ENCODE results near the gene INVS. TPM values are rescaled to one million over a fixed set of nuclear protein-coding genes. Genes with fewer than 3 reads are reported as not detected.
"Not testable (repeated sequence)": the region's sequence is repeated elsewhere in the genome, so short reads cannot be mapped to it uniquely, and the experiment has no call there.

The INVS gene
- total and polyA plus RNA-seq, 4 donors, result 5.7 to 28.1 (median 10.0) TPM

GRCh38 chr9:100236986-100237385 lies 137.9 kb downstream of the INVS start:
- WGBS, result 98% methylated on average over 7 of the region's 7 CpGs
- DNase-seq (ENCODE audit: low spot score); H3K4me1 ChIP-seq (ENCODE audit: control insufficient read depth in 4 of 4, insufficient read depth in 4 of 4, low read length in 3 of 4); H3K27ac ChIP-seq (ENCODE audit: low read depth in 1 of 2, low read length in 2 of 2); H3K27me3 ChIP-seq (ENCODE audit: control insufficient read depth in 4 of 4, insufficient read depth in 4 of 4, low read length in 3 of 4); H3K4me3 ChIP-seq (ENCODE audit: low read depth in 1 of 3, low read length in 3 of 3); H3K9ac ChIP-seq (ENCODE audit: low read depth in 1 of 2, low read length in 2 of 2); H3K9me3 ChIP-seq (ENCODE audit: control insufficient read depth in 4 of 4, low read length in 3 of 4): not testable (repeated sequence)
- H3K36me3 ChIP-seq (ENCODE audit: control insufficient read depth in 4 of 4, insufficient read depth in 3 of 4, low read depth in 1 of 4, low read length in 3 of 4), result peaks cover 0 to 13% (median 3%) of the 10 kb centered on the region in 4 donors

GRCh38 chr9:100240512-100240911 lies 141.5 kb downstream of the INVS start:
- no peak overlapping the region for H3K27ac ChIP-seq (ENCODE audit: low read depth in 1 of 2, low read length in 2 of 2)
- H3K27me3 ChIP-seq (ENCODE audit: control insufficient read depth in 4 of 4, insufficient read depth in 4 of 4, low read length in 3 of 4), result no peaks in the 10 kb centered on the region
- no peak overlapping the region for H3K4me3 ChIP-seq (ENCODE audit: low read depth in 1 of 3, low read length in 3 of 3)
- peaks cover 0 to 18% (median 8%) of the 10 kb centered on the region in 4 donors for H3K36me3 ChIP-seq (ENCODE audit: control insufficient read depth in 4 of 4, insufficient read depth in 3 of 4, low read depth in 1 of 4, low read length in 3 of 4)
- TF ChIP-seq, protein P1, sequence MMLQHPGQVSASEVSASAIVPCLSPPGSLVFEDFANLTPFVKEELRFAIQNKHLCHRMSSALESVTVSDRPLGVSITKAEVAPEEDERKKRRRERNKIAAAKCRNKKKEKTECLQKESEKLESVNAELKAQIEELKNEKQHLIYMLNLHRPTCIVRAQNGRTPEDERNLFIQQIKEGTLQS (IDR thresholded peaks at IDR 0.05), result no peak
- no peak for TF ChIP-seq SP1 (IDR thresholded peaks at IDR 0.05)
- TF ChIP-seq REST (IDR thresholded peaks at IDR 0.05), result no peak
- TF ChIP-seq JUND (IDR thresholded peaks at IDR 0.05), result no peak
- TF ChIP-seq YY1 (IDR thresholded peaks at IDR 0.05), result no peak
- no peak for TF ChIP-seq TAF1 (conservative IDR thresholded peaks at IDR 0.05)
- TF ChIP-seq HNF4G (IDR thresholded peaks at IDR 0.05), result no peak
- TF ChIP-seq, protein P2, sequence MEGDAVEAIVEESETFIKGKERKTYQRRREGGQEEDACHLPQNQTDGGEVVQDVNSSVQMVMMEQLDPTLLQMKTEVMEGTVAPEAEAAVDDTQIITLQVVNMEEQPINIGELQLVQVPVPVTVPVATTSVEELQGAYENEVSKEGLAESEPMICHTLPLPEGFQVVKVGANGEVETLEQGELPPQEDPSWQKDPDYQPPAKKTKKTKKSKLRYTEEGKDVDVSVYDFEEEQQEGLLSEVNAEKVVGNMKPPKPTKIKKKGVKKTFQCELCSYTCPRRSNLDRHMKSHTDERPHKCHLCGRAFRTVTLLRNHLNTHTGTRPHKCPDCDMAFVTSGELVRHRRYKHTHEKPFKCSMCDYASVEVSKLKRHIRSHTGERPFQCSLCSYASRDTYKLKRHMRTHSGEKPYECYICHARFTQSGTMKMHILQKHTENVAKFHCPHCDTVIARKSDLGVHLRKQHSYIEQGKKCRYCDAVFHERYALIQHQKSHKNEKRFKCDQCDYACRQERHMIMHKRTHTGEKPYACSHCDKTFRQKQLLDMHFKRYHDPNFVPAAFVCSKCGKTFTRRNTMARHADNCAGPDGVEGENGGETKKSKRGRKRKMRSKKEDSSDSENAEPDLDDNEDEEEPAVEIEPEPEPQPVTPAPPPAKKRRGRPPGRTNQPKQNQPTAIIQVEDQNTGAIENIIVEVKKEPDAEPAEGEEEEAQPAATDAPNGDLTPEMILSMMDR (IDR thresholded peaks at IDR 0.05; ENCODE audit: low read depth, low read length, missing input control), result no peak
- TF ChIP-seq RAD21 (IDR thresholded peaks at IDR 0.05), result no peak
- no peak for TF ChIP-seq EGR1 (IDR thresholded peaks at IDR 0.05; ENCODE audit: low read depth in 2 of 2)
- TF ChIP-seq FOXA1 (IDR thresholded peaks at IDR 0.05), result no peak
- TF ChIP-seq FOXA2 (IDR thresholded peaks at IDR 0.05), result no peak
- TF ChIP-seq HNF4A (conservative IDR thresholded peaks at IDR 0.05), result no peak
- TF ChIP-seq NR2F2 (IDR thresholded peaks at IDR 0.05), result no peak
- TF ChIP-seq GABPA (IDR thresholded peaks at IDR 0.05 in 1 of 2, conservative IDR thresholded peaks at IDR 0.05 in 1 of 2), result no peak
- TF ChIP-seq, protein P3, sequence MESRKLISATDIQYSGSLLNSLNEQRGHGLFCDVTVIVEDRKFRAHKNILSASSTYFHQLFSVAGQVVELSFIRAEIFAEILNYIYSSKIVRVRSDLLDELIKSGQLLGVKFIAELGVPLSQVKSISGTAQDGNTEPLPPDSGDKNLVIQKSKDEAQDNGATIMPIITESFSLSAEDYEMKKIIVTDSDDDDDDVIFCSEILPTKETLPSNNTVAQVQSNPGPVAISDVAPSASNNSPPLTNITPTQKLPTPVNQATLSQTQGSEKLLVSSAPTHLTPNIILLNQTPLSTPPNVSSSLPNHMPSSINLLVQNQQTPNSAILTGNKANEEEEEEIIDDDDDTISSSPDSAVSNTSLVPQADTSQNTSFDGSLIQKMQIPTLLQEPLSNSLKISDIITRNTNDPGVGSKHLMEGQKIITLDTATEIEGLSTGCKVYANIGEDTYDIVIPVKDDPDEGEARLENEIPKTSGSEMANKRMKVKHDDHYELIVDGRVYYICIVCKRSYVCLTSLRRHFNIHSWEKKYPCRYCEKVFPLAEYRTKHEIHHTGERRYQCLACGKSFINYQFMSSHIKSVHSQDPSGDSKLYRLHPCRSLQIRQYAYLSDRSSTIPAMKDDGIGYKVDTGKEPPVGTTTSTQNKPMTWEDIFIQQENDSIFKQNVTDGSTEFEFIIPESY (IDR thresholded peaks at IDR 0.05), result no peak
- no peak for TF ChIP-seq RXRA (IDR thresholded peaks at IDR 0.05)
- no peak for TF ChIP-seq MAX (IDR thresholded peaks at IDR 0.05)
- no peaks in the 10 kb centered on the region for H3K9me3 ChIP-seq (ENCODE audit: control insufficient read depth in 4 of 4, low read length in 3 of 4)
- no peak for DNase-seq (ENCODE audit: low spot score)
- 81% methylated on average over 2 of the region's 2 CpGs for WGBS
- no peaks in the 10 kb centered on the region for H3K4me1 ChIP-seq (ENCODE audit: control insufficient read depth in 4 of 4, insufficient read depth in 4 of 4, low read length in 3 of 4)
- H3K9ac ChIP-seq (ENCODE audit: low read depth in 1 of 2, low read length in 2 of 2), result no peak overlapping the region

Measured in liver (tissue), 9 donors.